Measurements from ENCODE around the gene UPF1.

Gene UPF1

GRCh38 chr19:18903156-18904037 is 71.6 kb downstream of the UPF1 start:
- DNase-seq (ENCODE audit: low read depth in 2 of 2), result no peak
- no peak overlapping the region for H3K4me3 ChIP-seq (replicated peaks in 1 of 2; ENCODE audit: low read depth in 2 of 2, low read length in 2 of 2)
- no peak for TF ChIP-seq CTCF (IDR thresholded peaks at IDR 0.05; ENCODE audit: low read depth, low read length)

DNA sequence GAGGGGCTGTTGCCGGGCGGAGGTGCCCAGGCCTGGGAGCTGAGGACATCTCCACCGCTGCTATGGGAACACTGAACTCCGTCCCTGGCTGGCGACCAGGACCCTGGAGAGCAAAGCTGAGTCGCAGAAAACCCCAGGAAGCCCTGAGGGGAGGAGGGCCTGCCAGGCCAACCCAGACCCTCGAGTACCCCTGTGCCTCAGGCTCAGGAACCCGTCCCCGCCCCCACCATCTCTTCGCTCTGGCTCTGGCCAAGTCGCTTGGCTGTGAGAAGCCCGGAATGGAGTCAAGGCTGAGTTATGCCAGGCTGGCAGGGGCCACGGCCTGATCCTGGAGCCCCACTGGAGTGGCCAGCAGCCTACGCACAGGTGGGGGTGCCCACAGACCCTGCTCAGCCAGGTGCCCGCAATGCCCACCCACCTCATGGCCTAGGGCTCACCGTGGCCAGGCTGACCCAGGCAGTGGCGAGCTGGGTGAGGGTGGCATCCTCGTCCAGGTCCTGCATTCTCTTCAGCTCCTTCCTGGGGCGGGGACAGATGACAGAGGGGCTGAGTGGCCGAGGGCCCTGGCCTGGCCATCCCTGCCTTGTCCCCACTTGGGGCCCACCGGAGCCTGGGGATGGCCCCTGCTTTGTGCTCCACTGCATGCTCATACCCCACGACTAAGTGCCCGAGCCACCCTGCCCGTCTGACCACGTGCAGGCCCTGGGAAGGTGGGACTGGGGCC is 72.7 kb downstream of the UPF1 start:
- no peak for TF ChIP-seq CTCF (IDR thresholded peaks at IDR 0.05; ENCODE audit: low read depth, low read length)
- no peak overlapping the region for H3K4me3 ChIP-seq (replicated peaks in 1 of 2; ENCODE audit: low read depth in 2 of 2, low read length in 2 of 2)
- no peak for DNase-seq (ENCODE audit: low read depth in 2 of 2)

GRCh38 chr19:18905058-18905456 is 73.3 kb downstream of the UPF1 start:
- TF ChIP-seq CTCF (IDR thresholded peaks at IDR 0.05; ENCODE audit: low read depth, low read length), result no peak
- no peak overlapping the region for H3K4me3 ChIP-seq (replicated peaks in 1 of 2; ENCODE audit: low read depth in 2 of 2, low read length in 2 of 2)
- DNase-seq (ENCODE audit: low read depth in 2 of 2), result no peak

- no peak for TF ChIP-seq CTCF (IDR thresholded peaks at IDR 0.05; ENCODE audit: low read depth, low read length)
- DNase-seq (ENCODE audit: low read depth in 2 of 2), result no peak
- no peak overlapping the region for H3K4me3 ChIP-seq (replicated peaks in 1 of 2; ENCODE audit: low read depth in 2 of 2, low read length in 2 of 2)
These were observed 73.9 kb downstream of the UPF1 start for GRCh38 chr19:18905513-18906236.

DNA sequence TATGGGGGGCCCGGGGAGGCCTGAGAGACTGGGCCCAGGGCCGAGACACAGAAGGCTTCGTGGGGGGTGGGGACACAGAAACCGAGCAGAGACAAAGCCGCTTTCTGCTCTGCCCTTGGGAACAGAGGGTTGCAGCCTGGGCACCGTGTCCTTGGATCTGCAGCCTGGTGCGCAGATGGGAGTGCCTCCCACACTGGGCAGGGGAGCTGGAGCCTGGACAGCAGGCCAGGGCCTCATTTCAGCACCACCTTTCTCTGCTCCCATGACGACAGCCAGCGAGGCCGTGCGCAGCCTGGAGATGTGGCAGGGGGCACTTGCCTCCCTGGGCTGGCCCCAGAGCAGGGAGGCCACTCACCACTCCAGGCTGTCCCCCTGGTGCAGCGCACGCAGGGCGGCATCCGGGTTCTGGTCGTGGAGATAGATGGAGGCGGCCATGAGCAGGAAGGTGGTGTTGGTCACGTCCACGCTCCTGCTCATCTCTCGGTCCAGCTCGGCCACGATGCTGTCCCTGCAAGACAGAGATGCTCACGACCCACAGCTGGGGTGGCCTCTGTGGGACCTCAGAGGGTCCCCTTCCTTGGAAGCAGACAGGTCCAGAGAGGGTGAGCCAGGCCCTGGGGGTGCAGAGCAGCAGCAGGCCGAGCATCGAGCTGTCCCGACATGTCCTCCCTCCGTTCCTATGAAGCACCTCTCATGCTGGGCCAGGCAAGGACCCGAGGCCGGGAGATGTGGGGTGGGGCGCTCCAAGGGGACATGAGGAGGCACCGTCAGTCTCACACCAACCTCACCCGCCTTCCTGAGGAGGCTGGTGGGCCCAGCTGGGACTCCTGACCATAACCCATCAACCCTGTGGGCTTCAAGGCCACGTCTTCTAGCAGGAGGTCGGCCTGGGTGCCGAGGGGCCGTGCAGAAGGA is 75.1 kb downstream of the UPF1 start:
- TF ChIP-seq CTCF (IDR thresholded peaks at IDR 0.05; ENCODE audit: low read depth, low read length), result no peak
- no peak for DNase-seq (ENCODE audit: low read depth in 2 of 2)
- H3K4me3 ChIP-seq (replicated peaks in 1 of 2; ENCODE audit: low read depth in 2 of 2, low read length in 2 of 2), result no peak overlapping the region

Data from cardiac fibroblast (primary cell).